Neural progenitor cell (in vitro differentiated cells): ENCODE measurements around the gene BPIFB4. TPM values are rescaled to one million over a fixed set of nuclear protein-coding genes. Genes with fewer than 3 reads are reported as not detected.

Experiments used
- DNase-seq: peaks from one replicate; pipeline ENCODE4 v3.0.0-alpha.2; 2016; ENCODE audit warnings: low spot score
- H2AFZ ChIP-seq: fragments of 200-600 bp; sonication (generic); replicated peaks from 2 replicates; pipeline ENCODE4 v1.6.1; 2016; ENCODE audit warnings: antibody characterized with exemption
- H3F3A ChIP-seq: fragments of 200-600 bp; sonication (generic); 2 replicates; pipeline ENCODE4 v1.6.1; 2016; ENCODE audit warnings: antibody characterized with exemption, low read depth
- H3K27ac ChIP-seq: fragments of 200-600 bp; sonication (generic); 2 replicates; pipeline ENCODE4 v1.5.1; 2016; ENCODE audit warnings: mild to moderate bottlenecking
- H3K27me3 ChIP-seq: fragments of 200-600 bp; sonication (generic); 2 replicates; pipeline ENCODE4 v1.6.1; 2016; ENCODE audit warnings: mild to moderate bottlenecking, moderate library complexity
- H3K36me3 ChIP-seq: fragments of 200-600 bp; sonication (generic); 2 replicates; pipeline ENCODE4 v1.5.1; 2016
- H3K4me1 ChIP-seq: fragments of 200-600 bp; sonication (generic); 2 replicates; pipeline ENCODE4 v1.6.1; 2016; ENCODE audit warnings: mixed run types
- H3K4me2 ChIP-seq: fragments of 200-600 bp; sonication (generic); 2 replicates; pipeline ENCODE4 v1.6.1; 2016
- H3K4me3 ChIP-seq: fragments of 200-600 bp; sonication (generic); 2 replicates; pipeline ENCODE4 v1.5.1; 2016
- H3K79me2 ChIP-seq: fragments of 200-600 bp; sonication (generic); 2 replicates; pipeline ENCODE4 v1.6.1; 2016; ENCODE audit warnings: low read depth
- H3K9ac ChIP-seq: fragments of 200-600 bp; sonication (generic); 2 replicates; pipeline ENCODE4 v1.6.1; 2016
- H3K9me3 ChIP-seq: fragments of 200-600 bp; sonication (generic); 2 replicates; pipeline ENCODE4 v1.5.1; 2016; ENCODE audit warnings: low read depth
- H4K20me1 ChIP-seq: fragments of 200-600 bp; sonication (generic); 2 replicates; pipeline ENCODE4 v1.6.1; 2016; ENCODE audit warnings: low read depth
- H3K27ac Mint-ChIP-seq: 3 replicates; pipeline ENCODE4 v1.8.0; 2021; ENCODE audit warnings: mixed read lengths
- H3K27me3 Mint-ChIP-seq: 2 replicates; pipeline ENCODE4 v1.8.0; 2022; ENCODE audit warnings: low read depth, mild to moderate bottlenecking, inconsistent platforms, moderate library complexity, mixed read lengths; ENCODE audit not compliant: insufficient read depth
- H3K36me3 Mint-ChIP-seq: 3 replicates; pipeline ENCODE4 v1.8.0; 2021; ENCODE audit warnings: mixed read lengths
- H3K4me1 Mint-ChIP-seq: 3 replicates; pipeline ENCODE4 v1.8.0; 2021; ENCODE audit warnings: mixed read lengths
- H3K4me3 Mint-ChIP-seq: 3 replicates; pipeline ENCODE4 v1.8.0; 2021; ENCODE audit warnings: mild to moderate bottlenecking, moderate library complexity, mixed read lengths
- H3K9me3 Mint-ChIP-seq: 3 replicates; pipeline ENCODE4 v1.8.0; 2020; ENCODE audit warnings: mixed read lengths
- EZH2 ChIP-seq: fragments of 200-600 bp; sonication (generic); IDR thresholded peaks from 2 replicates; pipeline ENCODE4 v1.6.1; 2017; ENCODE audit warnings: antibody characterized with exemption, mild to moderate bottlenecking, moderate library complexity
- EZH2phosphoT487 ChIP-seq: fragments of 200-600 bp; sonication (generic); IDR thresholded peaks from 2 replicates; pipeline ENCODE4 v1.6.1; 2017; ENCODE audit warnings: antibody characterized with exemption
- total RNA-seq: library from RNA; depleted of rRNA; stranded (reverse); fragments of >200 nt; gene quantifications from 2 replicates; pipeline ENCODE4 v1.2.3, GENCODE V29; 2015; ENCODE audit warnings: low replicate concordance
- TF ChIP-seq, protein P1 (sequence below): fragments of 200-600 bp; sonication (generic); IDR thresholded peaks from 2 replicates; pipeline ENCODE4 v1.5.1; 2017; ENCODE audit warnings: antibody characterized with exemption, mild to moderate bottlenecking

Gene BPIFB4
- total RNA-seq, 1 donor from 2014 or later = not detected

DNA sequence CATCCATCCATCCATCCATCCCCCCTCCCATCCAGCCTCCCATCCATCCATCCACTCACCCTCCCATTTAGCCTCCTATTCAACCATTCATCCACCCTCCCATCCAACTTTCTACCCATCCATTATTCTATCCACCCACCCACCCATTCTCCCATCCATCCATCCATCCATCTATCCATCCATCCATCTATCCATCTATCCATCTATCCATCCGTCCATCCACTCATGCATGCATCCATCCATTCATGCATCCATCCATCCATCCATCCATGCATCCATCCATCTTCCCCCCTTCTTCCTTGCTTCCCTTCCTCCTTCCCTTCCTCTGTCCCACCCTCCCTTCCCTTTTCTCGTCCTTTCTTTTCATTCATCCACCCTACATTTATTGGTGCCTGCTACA, 4.8 kb upstream of the BPIFB4 start:
- no peak for DNase-seq
- Histone ChIP-seq H3K9me3 (no peaks in the 10 kb centered on the region), H3K36me3 (no peaks in the 10 kb centered on the region), H3K4me3 (no peak overlapping the region), H3K4me2 (no peak overlapping the region), H3K79me2 (no peaks in the 10 kb centered on the region), H2AFZ (no peak overlapping the region), H3K27ac (no peak overlapping the region), H3F3A (no peaks in the 10 kb centered on the region), H3K4me1 (no peaks in the 10 kb centered on the region), H3K27me3 (no peaks in the 10 kb centered on the region), H3K9ac (no peak overlapping the region), H4K20me1 (no peaks in the 10 kb centered on the region)
- no peaks in the 10 kb centered on the region for H3K9me3 Mint-ChIP-seq
- peaks cover 3% of the 10 kb centered on the region for H3K27me3 Mint-ChIP-seq
- H3K4me3 Mint-ChIP-seq = no peak overlapping the region
- no peak overlapping the region for H3K27ac Mint-ChIP-seq
- H3K36me3 Mint-ChIP-seq = no peaks in the 10 kb centered on the region
- H3K4me1 Mint-ChIP-seq = no peaks in the 10 kb centered on the region
- no peak for TF ChIP-seq EZH2
- no peak for TF ChIP-seq EZH2phosphoT487
- TF ChIP-seq, protein P1, sequence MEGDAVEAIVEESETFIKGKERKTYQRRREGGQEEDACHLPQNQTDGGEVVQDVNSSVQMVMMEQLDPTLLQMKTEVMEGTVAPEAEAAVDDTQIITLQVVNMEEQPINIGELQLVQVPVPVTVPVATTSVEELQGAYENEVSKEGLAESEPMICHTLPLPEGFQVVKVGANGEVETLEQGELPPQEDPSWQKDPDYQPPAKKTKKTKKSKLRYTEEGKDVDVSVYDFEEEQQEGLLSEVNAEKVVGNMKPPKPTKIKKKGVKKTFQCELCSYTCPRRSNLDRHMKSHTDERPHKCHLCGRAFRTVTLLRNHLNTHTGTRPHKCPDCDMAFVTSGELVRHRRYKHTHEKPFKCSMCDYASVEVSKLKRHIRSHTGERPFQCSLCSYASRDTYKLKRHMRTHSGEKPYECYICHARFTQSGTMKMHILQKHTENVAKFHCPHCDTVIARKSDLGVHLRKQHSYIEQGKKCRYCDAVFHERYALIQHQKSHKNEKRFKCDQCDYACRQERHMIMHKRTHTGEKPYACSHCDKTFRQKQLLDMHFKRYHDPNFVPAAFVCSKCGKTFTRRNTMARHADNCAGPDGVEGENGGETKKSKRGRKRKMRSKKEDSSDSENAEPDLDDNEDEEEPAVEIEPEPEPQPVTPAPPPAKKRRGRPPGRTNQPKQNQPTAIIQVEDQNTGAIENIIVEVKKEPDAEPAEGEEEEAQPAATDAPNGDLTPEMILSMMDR = no peak

DNA sequence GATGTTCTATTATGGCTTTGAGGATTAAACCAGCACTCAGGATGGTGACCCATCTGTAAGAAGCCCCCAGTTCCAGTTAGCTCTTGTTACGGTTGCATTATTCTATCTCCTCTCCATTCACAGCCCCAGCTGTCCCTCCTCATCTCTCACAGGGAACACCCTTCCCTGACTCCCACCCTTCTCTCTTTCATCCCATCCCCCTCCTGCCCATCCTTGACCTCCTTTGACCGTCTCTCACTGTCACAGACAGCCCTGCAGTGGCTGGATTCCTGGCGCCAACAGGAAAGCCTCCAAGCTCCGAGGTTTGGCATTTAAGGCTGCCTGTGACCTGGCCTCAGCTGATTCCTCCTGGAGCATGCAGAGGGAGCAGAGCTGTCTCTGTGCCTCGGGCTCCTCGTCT, 4.2 kb upstream of the BPIFB4 start:
- H3K9me3 Mint-ChIP-seq = no peaks in the 10 kb centered on the region
- H3K27me3 ChIP-seq = no peaks in the 10 kb centered on the region
- no peaks in the 10 kb centered on the region for H4K20me1 ChIP-seq
- H3K9me3 ChIP-seq = no peaks in the 10 kb centered on the region
- no peak overlapping the region for H3K27ac ChIP-seq
- TF ChIP-seq, protein P1 = no peak
- TF ChIP-seq EZH2 (no peak), EZH2phosphoT487 (no peak)
- no peaks in the 10 kb centered on the region for H3K4me1 Mint-ChIP-seq
- H3K36me3 Mint-ChIP-seq = no peaks in the 10 kb centered on the region
- peaks cover 3% of the 10 kb centered on the region for H3K27me3 Mint-ChIP-seq
- H3K4me3 Mint-ChIP-seq = no peak overlapping the region
- no peaks in the 10 kb centered on the region for H3K79me2 ChIP-seq
- H3K4me3 ChIP-seq = no peak overlapping the region
- H3K36me3 ChIP-seq = no peaks in the 10 kb centered on the region
- H3F3A ChIP-seq = no peaks in the 10 kb centered on the region
- no peak overlapping the region for H2AFZ ChIP-seq
- H3K4me1 ChIP-seq = no peaks in the 10 kb centered on the region
- no peak for DNase-seq
- H3K4me2 ChIP-seq = no peak overlapping the region
- no peak overlapping the region for H3K9ac ChIP-seq
- H3K27ac Mint-ChIP-seq = no peak overlapping the region

DNA sequence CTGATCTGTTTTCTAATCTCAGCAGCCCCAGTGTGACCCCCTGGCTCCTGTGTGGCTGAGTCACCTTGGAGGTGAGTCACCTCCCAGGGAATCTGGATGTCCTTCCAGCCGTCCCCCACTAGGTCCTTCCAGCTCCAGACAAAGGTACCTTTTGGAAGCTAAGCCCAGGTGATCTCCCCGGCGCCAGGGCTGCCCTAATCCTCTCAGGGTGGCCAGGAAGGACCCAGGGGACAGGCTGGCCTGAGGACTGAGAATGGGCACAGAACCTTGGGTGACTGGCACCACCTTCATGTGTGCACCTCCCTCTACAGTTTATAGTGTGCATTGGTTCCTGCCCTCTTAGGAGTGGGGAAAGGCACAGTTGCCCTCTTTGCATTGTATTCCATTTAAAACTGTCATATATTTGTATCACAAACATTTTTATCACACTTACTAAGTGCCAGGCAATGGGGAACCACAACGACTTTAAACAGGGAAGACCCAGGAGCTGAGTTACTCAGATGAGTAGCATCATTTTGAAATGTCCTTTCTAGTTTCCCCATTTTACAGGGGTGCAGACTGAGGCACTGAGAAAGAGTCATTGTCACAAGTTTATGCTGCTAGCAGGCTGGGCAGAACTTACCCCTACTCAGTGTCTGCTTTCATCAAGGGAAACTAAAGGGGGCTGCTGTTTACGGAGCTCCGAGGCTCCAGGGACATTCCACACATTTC, 2.6 kb upstream of the BPIFB4 start:
- Histone ChIP-seq H3K9me3 (no peaks in the 10 kb centered on the region), H3K9ac (no peak overlapping the region), H3K4me2 (no peak overlapping the region), H3F3A (no peaks in the 10 kb centered on the region), H3K27ac (no peak overlapping the region), H3K4me1 (no peaks in the 10 kb centered on the region), H3K36me3 (no peaks in the 10 kb centered on the region), H3K4me3 (no peak overlapping the region), H3K79me2 (no peaks in the 10 kb centered on the region), H3K27me3 (no peaks in the 10 kb centered on the region), H2AFZ (no peak overlapping the region), H4K20me1 (no peaks in the 10 kb centered on the region)
- H3K36me3 Mint-ChIP-seq = no peaks in the 10 kb centered on the region
- H3K27me3 Mint-ChIP-seq = peaks cover 5% of the 10 kb centered on the region
- peak; percentile 40 for DNase-seq
- no peak overlapping the region for H3K4me3 Mint-ChIP-seq
- no peak overlapping the region for H3K27ac Mint-ChIP-seq
- no peaks in the 10 kb centered on the region for H3K4me1 Mint-ChIP-seq
- no peaks in the 10 kb centered on the region for H3K9me3 Mint-ChIP-seq
- TF ChIP-seq EZH2 (no peak), EZH2phosphoT487 (no peak)
- TF ChIP-seq, protein P1 = peak; percentile 49
